GM12874 (cell line): Measurements from ENCODE around the gene KCNJ12.

Source experiments
- TF ChIP-seq, protein P1 (sequence below): IDR thresholded peaks from 2 replicates; pipeline ENCODE4 v1.5.1; 2011; ENCODE audit warnings: low read depth, mild to moderate bottlenecking, control low read depth, low read length, moderate library complexity; ENCODE audit not compliant: insufficient read depth

Gene KCNJ12

GRCh38 chr17:21378553-21378952 is 2.4 kb downstream of the KCNJ12 start:
- TF ChIP-seq, protein P1, sequence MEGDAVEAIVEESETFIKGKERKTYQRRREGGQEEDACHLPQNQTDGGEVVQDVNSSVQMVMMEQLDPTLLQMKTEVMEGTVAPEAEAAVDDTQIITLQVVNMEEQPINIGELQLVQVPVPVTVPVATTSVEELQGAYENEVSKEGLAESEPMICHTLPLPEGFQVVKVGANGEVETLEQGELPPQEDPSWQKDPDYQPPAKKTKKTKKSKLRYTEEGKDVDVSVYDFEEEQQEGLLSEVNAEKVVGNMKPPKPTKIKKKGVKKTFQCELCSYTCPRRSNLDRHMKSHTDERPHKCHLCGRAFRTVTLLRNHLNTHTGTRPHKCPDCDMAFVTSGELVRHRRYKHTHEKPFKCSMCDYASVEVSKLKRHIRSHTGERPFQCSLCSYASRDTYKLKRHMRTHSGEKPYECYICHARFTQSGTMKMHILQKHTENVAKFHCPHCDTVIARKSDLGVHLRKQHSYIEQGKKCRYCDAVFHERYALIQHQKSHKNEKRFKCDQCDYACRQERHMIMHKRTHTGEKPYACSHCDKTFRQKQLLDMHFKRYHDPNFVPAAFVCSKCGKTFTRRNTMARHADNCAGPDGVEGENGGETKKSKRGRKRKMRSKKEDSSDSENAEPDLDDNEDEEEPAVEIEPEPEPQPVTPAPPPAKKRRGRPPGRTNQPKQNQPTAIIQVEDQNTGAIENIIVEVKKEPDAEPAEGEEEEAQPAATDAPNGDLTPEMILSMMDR = no peak

DNA sequence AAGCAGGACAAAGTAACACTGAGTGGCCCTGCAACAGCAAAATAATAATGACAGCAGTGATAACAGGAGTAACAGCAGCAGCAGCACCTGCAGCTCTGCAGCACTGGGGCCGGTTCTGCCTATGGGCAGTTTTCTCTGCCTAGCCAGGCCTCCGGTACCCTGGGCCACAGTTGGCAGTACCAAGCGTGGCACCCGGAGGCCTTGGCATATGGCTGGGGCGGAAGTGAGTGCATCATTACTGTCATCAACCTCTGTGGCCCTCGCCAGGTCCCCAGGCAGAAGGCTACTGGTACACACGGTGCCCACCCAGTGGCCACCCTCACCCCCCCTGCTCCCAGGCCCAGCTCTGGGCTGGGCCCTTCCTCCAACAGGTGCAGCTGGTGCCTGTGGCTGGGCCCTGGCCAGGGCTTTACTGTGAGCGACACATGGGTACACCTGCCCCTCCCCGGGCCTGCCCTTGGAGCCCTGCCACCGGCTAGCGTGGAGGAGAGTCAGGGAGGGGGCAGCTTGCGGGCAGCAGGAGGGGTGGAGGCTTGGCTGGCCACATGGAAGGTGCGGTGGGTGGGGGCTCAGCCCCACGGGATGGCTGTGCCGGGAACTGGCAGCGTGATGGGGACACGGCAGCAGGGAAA is 3.0 kb downstream of the KCNJ12 start:
- TF ChIP-seq, protein P1 = no peak

DNA sequence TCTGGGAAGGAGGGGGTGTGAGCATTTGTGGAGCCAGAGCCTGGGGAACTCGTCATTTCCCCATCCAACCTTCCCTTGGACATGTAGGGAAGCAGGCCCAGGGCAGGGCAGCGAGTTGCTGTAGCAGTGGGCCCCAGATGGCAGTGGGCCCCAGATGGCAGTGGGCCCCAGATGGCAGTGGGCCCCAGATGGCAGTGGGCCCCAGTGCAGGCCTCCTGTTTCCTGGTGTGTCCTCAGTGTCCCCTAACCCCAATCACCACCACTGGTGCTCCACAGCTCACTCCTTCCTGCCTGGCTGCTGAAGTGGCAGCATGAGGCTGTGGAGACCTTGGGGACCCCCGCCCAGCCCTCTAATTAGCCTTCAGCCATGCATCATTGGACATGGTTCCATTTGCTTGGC is 4.5 kb downstream of the KCNJ12 start:
- TF ChIP-seq, protein P1 = no peak

- TF ChIP-seq, protein P1 = no peak
Observed at GRCh38 chr17:21381076-21381706, 5.0 kb downstream of the KCNJ12 start.

DNA sequence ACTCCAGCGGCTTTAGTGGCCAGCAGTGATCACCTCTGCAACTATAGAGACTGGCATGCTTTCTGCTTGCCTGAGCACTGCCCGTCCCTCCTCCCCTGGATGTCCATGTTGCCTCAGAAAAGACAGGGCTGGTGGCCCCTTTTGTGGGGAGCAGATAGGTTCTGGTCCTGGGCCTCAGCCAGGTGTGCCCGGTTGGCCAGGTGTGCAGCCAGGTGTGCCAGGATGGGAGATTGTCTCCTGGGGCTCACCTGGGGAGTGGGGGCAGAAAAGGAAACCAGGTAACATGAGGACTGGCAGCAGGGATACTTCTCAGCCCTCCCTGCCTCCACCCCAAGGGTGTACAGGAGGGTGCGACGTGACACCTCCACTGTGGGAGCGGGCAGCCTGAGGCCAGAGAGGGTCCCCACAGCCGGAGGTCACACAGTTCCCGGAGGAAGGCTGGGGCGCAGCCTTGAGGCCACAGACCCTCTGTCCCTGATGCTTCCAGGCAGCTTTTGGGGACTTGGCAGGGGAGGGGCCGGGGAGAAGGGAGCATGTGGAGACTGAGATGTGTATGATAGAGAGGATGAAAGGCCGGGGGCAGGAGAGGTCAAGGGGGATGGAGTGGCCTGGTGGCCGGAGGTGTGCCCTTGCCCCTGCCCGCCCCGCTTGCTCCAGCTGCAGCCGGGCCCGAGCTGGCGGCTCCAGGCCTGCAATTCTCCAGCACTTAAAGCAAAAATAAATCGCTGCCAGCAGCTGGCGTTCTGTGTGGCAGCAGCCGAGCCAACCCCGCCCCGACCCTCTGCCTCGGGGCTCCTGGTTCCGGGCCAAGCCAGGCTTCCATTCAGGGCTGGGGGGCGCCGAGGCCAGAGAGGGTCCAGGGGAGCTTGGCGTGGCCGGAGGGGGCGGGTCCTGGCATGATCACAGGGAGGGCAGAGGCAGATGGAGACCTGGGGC is 6.7 kb downstream of the KCNJ12 start:
- TF ChIP-seq, protein P1 = no peak

DNA sequence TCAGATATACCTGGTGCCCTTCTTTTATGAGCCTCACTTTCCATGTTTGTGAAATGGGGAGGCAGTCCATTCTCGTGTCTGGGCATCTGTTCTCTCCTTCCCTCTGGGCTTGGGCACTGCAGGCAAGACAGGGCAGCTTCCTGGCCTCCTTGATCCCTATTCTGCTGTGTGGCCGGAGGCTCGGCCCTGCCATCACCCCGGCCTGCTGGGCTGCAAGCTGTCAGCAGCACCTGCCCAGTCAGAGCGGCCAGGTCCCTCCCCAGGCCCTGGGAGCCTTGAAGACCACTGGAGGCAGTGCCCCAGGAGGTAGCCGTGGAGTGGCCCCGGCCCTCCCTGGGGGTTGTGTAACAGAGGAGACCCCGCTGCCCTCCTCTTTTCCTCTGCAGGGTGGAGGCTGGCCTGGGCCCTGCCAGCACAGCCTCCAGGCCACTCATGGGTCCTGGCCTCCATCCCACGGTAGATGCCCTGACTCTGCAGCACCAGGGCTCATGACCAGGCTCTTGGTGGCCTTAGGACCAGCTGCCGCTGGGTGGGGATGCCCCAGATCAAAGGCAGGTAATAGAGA is 9.2 kb downstream of the KCNJ12 start:
- TF ChIP-seq, protein P1 = no peak

DNA sequence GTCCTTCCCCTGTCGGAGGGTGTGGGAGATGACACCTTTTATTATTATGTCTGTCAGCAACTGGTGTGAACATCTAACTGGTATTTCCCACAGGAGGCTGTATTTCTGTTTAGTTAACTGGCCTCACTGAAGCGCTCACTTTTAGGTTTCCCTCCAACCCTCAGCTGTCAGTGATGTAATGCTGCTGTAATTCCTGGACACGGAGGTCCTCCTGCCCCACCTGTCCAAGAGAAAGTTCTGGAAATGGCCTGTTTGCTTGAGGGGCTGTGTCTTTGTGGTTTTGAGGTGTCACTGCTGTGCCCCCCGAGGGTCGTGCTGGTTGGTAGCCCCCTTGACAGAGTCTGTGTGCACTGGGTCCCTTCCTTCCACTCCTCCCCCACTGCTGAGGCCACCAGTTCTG is 11.5 kb downstream of the KCNJ12 start:
- TF ChIP-seq, protein P1 = no peak
